IMR-90 (cell line): ENCODE results near the gene RNF166. TPM values are rescaled to one million over a fixed set of nuclear protein-coding genes. Genes with fewer than 3 reads are reported as not detected.

ENCODE experiments used
- ATAC-seq: fragments of 200-7000 bp; cut with Tn5 transposase; 2 replicates; pipeline ENCODE4 v1.9.1; 2020; ENCODE audit warnings: low read depth, mild to moderate bottlenecking, moderate library complexity
- BruUV-seq: library from RNA; stranded (reverse); fragments of 400-500 nt; replicated peaks from 2 replicates; lab custom pipeline; 2021; lab: Mats Ljungman, UMichigan
- CTCF ChIA-PET: fragments of 300-600 bp; formaldehyde crosslinking; extraction: SDS; loops from one replicate; lab custom pipeline; 2021; ENCODE audit warnings: antibody characterized with exemption; lab: Yijun Ruan, JAX
- POLR2A ChIA-PET: fragments of 300-600 bp; sonication (Branson Sonifier 250); formaldehyde crosslinking; loops from one replicate; lab custom pipeline; 2022; ENCODE audit warnings: antibody characterized with exemption; ENCODE audit not compliant: unreplicated experiment; lab: Charles Lee
- DNase-seq: peaks from one replicate; pipeline ENCODE4 v3.0.0; 2013
- H2AFZ ChIP-seq: replicated peaks from 2 replicates; pipeline ENCODE3; 2013; ENCODE audit warnings: low read length, mild to moderate bottlenecking; ENCODE audit not compliant: poor library complexity
- H2AK5ac ChIP-seq: 2 replicates; pipeline ENCODE4 v1.6.1; 2013; ENCODE audit warnings: low read depth, low read length, inconsistent platforms
- H2AK9ac ChIP-seq: replicated peaks from 2 replicates; pipeline ENCODE3; 2013; ENCODE audit warnings: mild to moderate bottlenecking, low read depth, low read length, moderate library complexity; ENCODE audit not compliant: poor library complexity
- H2BK120ac ChIP-seq: 2 replicates; pipeline ENCODE4 v1.6.1; 2013; ENCODE audit warnings: low read depth, low read length, inconsistent platforms
- H2BK15ac ChIP-seq: 3 replicates; pipeline ENCODE4 v1.6.1; 2013; ENCODE audit warnings: low read depth, low read length, inconsistent platforms
- H2BK20ac ChIP-seq: 2 replicates; pipeline ENCODE4 v1.6.1; 2013; ENCODE audit warnings: low read depth, mild to moderate bottlenecking, inconsistent platforms, low read length, moderate library complexity
- H2BK5ac ChIP-seq: 2 replicates; pipeline ENCODE4 v1.6.1; 2013; ENCODE audit warnings: mild to moderate bottlenecking, low read depth, low read length, inconsistent platforms; ENCODE audit not compliant: poor library complexity, severe bottlenecking
- H3K14ac ChIP-seq: replicated peaks from 2 replicates; pipeline ENCODE4 v1.6.1; 2013; ENCODE audit warnings: low read depth, low read length, inconsistent platforms
- H3K18ac ChIP-seq: 2 replicates; pipeline ENCODE4 v1.6.1; 2013; ENCODE audit warnings: low read depth, low read length, control low read depth
- H3K23ac ChIP-seq: 2 replicates; pipeline ENCODE4 v1.6.1; 2013; ENCODE audit warnings: low read depth, low read length, inconsistent platforms
- H3K27ac ChIP-seq: 2 replicates; pipeline ENCODE4 v1.5.1; 2013; ENCODE audit warnings: mild to moderate bottlenecking, control low read depth, low read length; ENCODE audit not compliant: insufficient read depth
- H3K27me3 ChIP-seq: 2 replicates; pipeline ENCODE4 v1.6.1; 2013; ENCODE audit warnings: low read length; ENCODE audit not compliant: control insufficient read depth, insufficient read depth
- H3K36me3 ChIP-seq: 2 replicates; pipeline ENCODE4 v1.6.1; 2013; ENCODE audit warnings: low read length, mixed read lengths; ENCODE audit not compliant: control insufficient read depth, insufficient read depth
- H3K4ac ChIP-seq: 2 replicates; pipeline ENCODE4 v1.6.1; 2013; ENCODE audit warnings: low read depth, low read length, inconsistent platforms
- H3K4me1 ChIP-seq: 2 replicates; pipeline ENCODE4 v1.6.1; 2013; ENCODE audit warnings: low read length, mixed read lengths; ENCODE audit not compliant: control insufficient read depth, insufficient read depth
- H3K4me2 ChIP-seq: 2 replicates; pipeline ENCODE4 v1.6.1; 2013; ENCODE audit warnings: low read depth, mild to moderate bottlenecking, control low read depth, low read length, moderate library complexity
- H3K4me3 ChIP-seq: 2 replicates; pipeline ENCODE4 v1.5.1; 2013; ENCODE audit warnings: low read depth, mild to moderate bottlenecking, control low read depth, low read length, moderate library complexity; ENCODE audit not compliant: insufficient read depth
- H3K56ac ChIP-seq: 2 replicates; pipeline ENCODE4 v1.6.1; 2013; ENCODE audit warnings: low read length, inconsistent platforms; ENCODE audit not compliant: insufficient read depth; ENCODE audit errors: extremely low read depth
- H3K79me1 ChIP-seq, 2 experiments: 2 replicates each; pipeline ENCODE4 v1.6.1; 2013; ENCODE audit warnings: low read length in 2 of 2, inconsistent platforms in 1 of 2, low read depth in 1 of 2
- H3K9ac ChIP-seq: 2 replicates; pipeline ENCODE4 v1.6.1; 2013; ENCODE audit warnings: low read depth, low read length, control low read depth
- H3K9me1 ChIP-seq: 2 replicates; pipeline ENCODE4 v1.6.1; 2013; ENCODE audit warnings: low read length, inconsistent platforms; ENCODE audit not compliant: insufficient read depth
- H3K9me3 ChIP-seq: 2 replicates; pipeline ENCODE4 v1.6.1; 2013; ENCODE audit warnings: low read length; ENCODE audit not compliant: control insufficient read depth, insufficient read depth
- H4K20me1 ChIP-seq: 2 replicates; pipeline ENCODE4 v1.6.1; 2013; ENCODE audit warnings: low read length, inconsistent platforms; ENCODE audit not compliant: insufficient read depth
- H4K5ac ChIP-seq: 2 replicates; pipeline ENCODE4 v1.6.1; 2013; ENCODE audit warnings: mild to moderate bottlenecking, low read depth, low read length, control low read depth
- H4K8ac ChIP-seq, 2 experiments: 2 replicates each; pipeline ENCODE4 v1.6.1; 2013; ENCODE audit warnings: low read depth in 2 of 2, low read length in 2 of 2, control low read depth in 1 of 2, inconsistent platforms in 1 of 2
- H4K91ac ChIP-seq: 2 replicates; pipeline ENCODE4 v1.6.1; 2013; ENCODE audit warnings: low read depth, low read length, inconsistent platforms; ENCODE audit not compliant: insufficient read depth
- BHLHE40 ChIP-seq: fragments of 150-350 bp; IDR thresholded peaks from 2 replicates; pipeline ENCODE4 v1.6.1; 2016; ENCODE audit warnings: mild to moderate bottlenecking, low read depth, low read length
- CHD1 ChIP-seq: IDR thresholded peaks from 2 replicates; pipeline ENCODE4 v1.6.1; 2012; ENCODE audit warnings: low read depth, low read length, improper control_type of control experiment
- ELK1 ChIP-seq: fragments of 150-350 bp; IDR thresholded peaks from 2 replicates; pipeline ENCODE4 v1.6.1; 2016; ENCODE audit warnings: low read depth, mild to moderate bottlenecking, low read length, moderate library complexity, borderline replicate concordance
- FOS ChIP-seq: fragments of 150-350 bp; IDR thresholded peaks from 2 replicates; pipeline ENCODE4 v1.6.1; 2016; ENCODE audit warnings: low read depth, low read length
- MAZ ChIP-seq: IDR thresholded peaks from 2 replicates; pipeline ENCODE4 v1.6.1; 2012; ENCODE audit warnings: low read depth, mild to moderate bottlenecking, low read length, improper control_type of control experiment, moderate library complexity, borderline replicate concordance
- MXI1 ChIP-seq: IDR thresholded peaks from 2 replicates; pipeline ENCODE4 v1.6.1; 2012; ENCODE audit warnings: low read depth, mild to moderate bottlenecking, low read length, moderate library complexity, borderline replicate concordance
- NFE2L2 ChIP-seq: fragments of 150-350 bp; IDR thresholded peaks from 2 replicates; pipeline ENCODE4 v1.6.1; 2016; ENCODE audit warnings: low read depth, mild to moderate bottlenecking, low read length
- POLR2A ChIP-seq: IDR thresholded peaks from 2 replicates; pipeline ENCODE4 v1.6.1; 2012; ENCODE audit warnings: mild to moderate bottlenecking, low read depth, low read length
- RAD21 ChIP-seq: IDR thresholded peaks from 2 replicates; pipeline ENCODE4 v1.6.1; 2012; ENCODE audit warnings: low read length, improper control_type of control experiment
- RCOR1 ChIP-seq: IDR thresholded peaks from 2 replicates; pipeline ENCODE4 v1.6.1; 2012; ENCODE audit warnings: mild to moderate bottlenecking, low read length, improper control_type of control experiment; ENCODE audit not compliant: insufficient replicate concordance
- RFX5 ChIP-seq: IDR thresholded peaks from 2 replicates; pipeline ENCODE4 v1.8.0; 2012; ENCODE audit warnings: low read depth, mild to moderate bottlenecking, low read length, moderate library complexity
- SMC3 ChIP-seq: fragments of 150-350 bp; IDR thresholded peaks from 2 replicates; pipeline ENCODE4 v1.6.1; 2016; ENCODE audit warnings: low read depth, mild to moderate bottlenecking, antibody characterized with exemption, low read length, moderate library complexity
- WGBS, 2 experiments: methylation state at CpG; one replicate each; pipeline versions ENCODE4 v1.1.5 to v1.1.7; 2013; ENCODE audit warnings: missing lambda C conversion rate in 2 of 2; ENCODE audit not compliant: insufficient read length in 1 of 2; ENCODE audit errors: extremely low coverage in 2 of 2; 5-methylcytosine and 5-hydroxymethylcytosine counted together
- dilution Hi-C: fragments of 300-500 bp; cut with HindIII; formaldehyde crosslinking; loops from one replicate; pipeline ENCODE4 v1.14.3; 2018; ENCODE audit warnings: low sequenced_read_pairs; ENCODE audit not compliant: unreplicated experiment
- in situ Hi-C: fragments of 300-500 bp; cut with MboI; formaldehyde crosslinking; loops from 3 replicates; pipeline ENCODE4 v1.14.3; 2019; ENCODE audit warnings: low sequenced_read_pairs, inconsistent platforms, mixed read lengths
- intact Hi-C: fragments of 100-400 bp; cut with micrococcal nuclease; formaldehyde crosslinking; loops from 2 replicates; pipeline ENCODE4 v1.10.0; 2022
- polyA plus RNA-seq, 3 experiments: library from polyadenylated mRNA; depleted of rRNA; stranded (reverse); fragments of >200 nt; gene quantifications; 2 replicates each; pipeline ENCODE4 v1.2.3, GENCODE V29; 2012; ENCODE audit warnings: low replicate concordance in 1 of 3
- total RNA-seq: library from RNA; depleted of rRNA; stranded (reverse); fragments of >200 nt; gene quantifications from 2 replicates; pipeline ENCODE4 v1.2.3, GENCODE V29; 2012
- TF ChIP-seq, protein P1 (sequence below): conservative IDR thresholded peaks from 2 replicates; pipeline ENCODE4 v1.5.1; 2012; ENCODE audit warnings: mild to moderate bottlenecking, low read depth, low read length, improper control_type of control experiment
- TF ChIP-seq, protein P2 (sequence below): fragments of 150-350 bp; IDR thresholded peaks from 2 replicates; pipeline ENCODE4 v1.6.1; 2017; ENCODE audit warnings: mild to moderate bottlenecking, antibody characterized with exemption, low read length, low read depth

Gene RNF166
- total and polyA plus RNA-seq, 2 of the 4 experiments (the other 2 are of a cell fraction) = 8.1 to 17.4 TPM

DNA sequence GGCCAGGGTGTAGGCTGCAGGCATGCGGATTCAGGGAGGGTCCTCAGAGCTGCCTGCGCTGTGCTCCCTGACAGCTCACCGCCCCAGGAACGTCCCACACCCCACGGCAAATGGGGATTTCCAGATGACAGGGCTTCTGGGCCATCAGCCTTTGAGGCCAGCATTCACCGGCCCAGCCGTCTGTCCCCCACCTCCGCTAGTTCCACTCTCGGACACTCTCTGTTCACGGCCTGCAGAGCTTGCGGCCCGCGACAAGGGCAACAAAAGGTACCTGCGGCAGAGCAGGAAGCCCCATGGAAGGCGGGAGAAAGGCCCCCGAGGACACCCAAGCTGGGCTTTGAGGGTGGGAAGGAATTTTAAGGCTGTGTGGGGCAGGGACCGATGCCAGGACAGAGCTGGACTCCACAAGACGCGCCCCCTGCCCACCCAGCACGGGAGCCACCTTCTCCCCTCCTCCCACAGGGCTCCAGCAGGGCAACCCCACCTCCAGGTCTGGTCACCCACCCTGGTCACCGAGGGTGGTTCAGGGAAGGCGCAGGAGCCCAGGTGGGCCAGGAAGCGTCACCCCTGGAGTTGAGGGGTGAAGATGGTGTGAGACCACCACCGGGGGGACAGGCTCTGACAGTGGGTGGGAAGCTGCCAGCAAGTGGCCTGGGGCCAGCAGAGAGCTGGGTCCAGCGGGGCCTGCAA is 49.8 kb downstream of the RNF166 start:
- TF ChIP-seq NFE2L2 = no peak
- TF ChIP-seq FOS = no peak
- TF ChIP-seq, protein P1, sequence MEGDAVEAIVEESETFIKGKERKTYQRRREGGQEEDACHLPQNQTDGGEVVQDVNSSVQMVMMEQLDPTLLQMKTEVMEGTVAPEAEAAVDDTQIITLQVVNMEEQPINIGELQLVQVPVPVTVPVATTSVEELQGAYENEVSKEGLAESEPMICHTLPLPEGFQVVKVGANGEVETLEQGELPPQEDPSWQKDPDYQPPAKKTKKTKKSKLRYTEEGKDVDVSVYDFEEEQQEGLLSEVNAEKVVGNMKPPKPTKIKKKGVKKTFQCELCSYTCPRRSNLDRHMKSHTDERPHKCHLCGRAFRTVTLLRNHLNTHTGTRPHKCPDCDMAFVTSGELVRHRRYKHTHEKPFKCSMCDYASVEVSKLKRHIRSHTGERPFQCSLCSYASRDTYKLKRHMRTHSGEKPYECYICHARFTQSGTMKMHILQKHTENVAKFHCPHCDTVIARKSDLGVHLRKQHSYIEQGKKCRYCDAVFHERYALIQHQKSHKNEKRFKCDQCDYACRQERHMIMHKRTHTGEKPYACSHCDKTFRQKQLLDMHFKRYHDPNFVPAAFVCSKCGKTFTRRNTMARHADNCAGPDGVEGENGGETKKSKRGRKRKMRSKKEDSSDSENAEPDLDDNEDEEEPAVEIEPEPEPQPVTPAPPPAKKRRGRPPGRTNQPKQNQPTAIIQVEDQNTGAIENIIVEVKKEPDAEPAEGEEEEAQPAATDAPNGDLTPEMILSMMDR = no peak
- TF ChIP-seq MXI1 = no peak
- TF ChIP-seq RAD21 = no peak
- no peak for TF ChIP-seq RFX5
- TF ChIP-seq CHD1 = no peak
- no peak for TF ChIP-seq BHLHE40
- TF ChIP-seq MAZ = no peak
- TF ChIP-seq SMC3 = no peak
- TF ChIP-seq, protein P2, sequence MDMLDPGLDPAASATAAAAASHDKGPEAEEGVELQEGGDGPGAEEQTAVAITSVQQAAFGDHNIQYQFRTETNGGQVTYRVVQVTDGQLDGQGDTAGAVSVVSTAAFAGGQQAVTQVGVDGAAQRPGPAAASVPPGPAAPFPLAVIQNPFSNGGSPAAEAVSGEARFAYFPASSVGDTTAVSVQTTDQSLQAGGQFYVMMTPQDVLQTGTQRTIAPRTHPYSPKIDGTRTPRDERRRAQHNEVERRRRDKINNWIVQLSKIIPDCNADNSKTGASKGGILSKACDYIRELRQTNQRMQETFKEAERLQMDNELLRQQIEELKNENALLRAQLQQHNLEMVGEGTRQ = no peak
- TF ChIP-seq RCOR1 = no peak
- no peak for TF ChIP-seq ELK1
- TF ChIP-seq POLR2A = no peak
- H2AK5ac ChIP-seq = no peak overlapping the region
- no peak overlapping the region for H3K56ac ChIP-seq
- no peak overlapping the region for H2BK15ac ChIP-seq
- intact Hi-C loops = no loop called here
- H4K20me1 ChIP-seq = 0 out of 2 replicates have a peak, but pooled peaks cover 5% of the 10 kb centered on the region
- peaks cover under 1% of the 10 kb centered on the region; the same call in 1 of the 2 replicates for H3K4me1 ChIP-seq
- H3K14ac ChIP-seq = no peak overlapping the region
- H3K4me2 ChIP-seq = no peak overlapping the region
- no peak overlapping the region for H3K23ac ChIP-seq
- H3K27ac ChIP-seq = no peak overlapping the region
- no peaks in the 10 kb centered on the region for H3K9me1 ChIP-seq
- H2AFZ ChIP-seq = no peak overlapping the region
- H2BK5ac ChIP-seq = no peak overlapping the region
- no peak overlapping the region for H2AK9ac ChIP-seq
- in situ Hi-C loops = no loop called here
- H3K4ac ChIP-seq = no peak overlapping the region
- dilution Hi-C loops = no loop called here
- no peak overlapping the region for H3K18ac ChIP-seq
- no peak overlapping the region for H3K4me3 ChIP-seq
- H3K27me3 ChIP-seq = no peaks in the 10 kb centered on the region
- no peak for ATAC-seq
- no peak overlapping the region for H4K91ac ChIP-seq
- no peak overlapping the region for H3K9ac ChIP-seq
- no TSS peak for BruUV-seq
- ChIA-PET POLR2A (no interaction called here), CTCF (no interaction called here)
- no peak overlapping the region for H4K5ac ChIP-seq
- H3K36me3 ChIP-seq = peaks cover 13% of the 10 kb centered on the region
- H4K8ac ChIP-seq = no peak overlapping the region
- no peak overlapping the region for H2BK120ac ChIP-seq
- no peaks in the 10 kb centered on the region for H3K9me3 ChIP-seq
- no peak for DNase-seq
- peaks cover 0 to 23% of the 10 kb centered on the region in 2 experiments; a peak in 3 of 4 replicates for H3K79me1 ChIP-seq
- H2BK20ac ChIP-seq = no peak overlapping the region
- 91% methylated on average over 4 of the region's 25 CpGs; no CpG with 5 or more reads in 1 of the 2 experiments for whole genome bisulfite sequencing, 2 experiments
